GM18858 (cell line): ENCODE results near the gene ARHGEF3.
"Not testable (repeated sequence)": the region's sequence is repeated elsewhere in the genome, so short reads cannot be mapped to it uniquely, and the experiment has no call there.

Experiments
- ATAC-seq: cut with Tn5 transposase; IDR thresholded peaks from one replicate; pipeline ENCODE4 v1.9.1; 2021; ENCODE audit not compliant: unreplicated experiment

Gene ARHGEF3

DNA sequence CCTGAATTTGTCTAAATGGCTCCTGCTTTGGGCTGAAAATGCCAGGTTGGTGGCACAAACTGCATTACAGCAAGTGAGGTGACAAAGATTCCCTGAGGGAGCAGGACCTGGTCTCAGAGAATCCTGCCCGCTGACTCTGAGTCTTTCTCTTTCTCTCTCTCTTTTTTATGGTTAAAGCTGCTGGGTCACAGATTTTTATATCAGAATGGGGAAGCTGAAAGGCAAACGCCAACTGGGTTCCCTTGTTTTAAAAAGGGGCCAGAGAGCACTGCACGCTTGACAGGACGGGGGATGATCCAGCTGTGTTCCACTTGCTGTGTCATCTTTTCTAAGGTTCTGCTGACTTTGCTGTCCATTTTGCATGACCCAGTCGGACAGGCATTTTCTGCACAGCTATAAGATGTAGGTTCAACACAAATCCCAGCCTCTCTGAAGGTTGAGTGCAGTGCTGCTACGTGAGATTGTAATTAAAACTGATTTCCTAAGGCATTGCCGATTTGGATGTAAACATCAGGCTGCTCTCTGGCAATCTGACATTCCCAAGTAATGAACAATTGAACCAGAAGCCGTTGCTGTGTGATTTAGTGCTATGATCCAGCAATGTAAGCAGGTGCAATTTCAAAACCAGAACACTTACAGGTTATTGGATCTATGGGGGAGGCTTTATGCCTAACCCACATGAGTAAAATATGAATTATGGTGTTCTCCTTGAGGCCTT lies 25.8 kb downstream of the ARHGEF3 start:
- no peak for ATAC-seq

- no peak for ATAC-seq
These were observed 26.3 kb downstream of the ARHGEF3 start for GRCh38 chr3:56775445-56775837.

- ATAC-seq = no peak
These were observed 27.8 kb downstream of the ARHGEF3 start for GRCh38 chr3:56773986-56774385.

DNA sequence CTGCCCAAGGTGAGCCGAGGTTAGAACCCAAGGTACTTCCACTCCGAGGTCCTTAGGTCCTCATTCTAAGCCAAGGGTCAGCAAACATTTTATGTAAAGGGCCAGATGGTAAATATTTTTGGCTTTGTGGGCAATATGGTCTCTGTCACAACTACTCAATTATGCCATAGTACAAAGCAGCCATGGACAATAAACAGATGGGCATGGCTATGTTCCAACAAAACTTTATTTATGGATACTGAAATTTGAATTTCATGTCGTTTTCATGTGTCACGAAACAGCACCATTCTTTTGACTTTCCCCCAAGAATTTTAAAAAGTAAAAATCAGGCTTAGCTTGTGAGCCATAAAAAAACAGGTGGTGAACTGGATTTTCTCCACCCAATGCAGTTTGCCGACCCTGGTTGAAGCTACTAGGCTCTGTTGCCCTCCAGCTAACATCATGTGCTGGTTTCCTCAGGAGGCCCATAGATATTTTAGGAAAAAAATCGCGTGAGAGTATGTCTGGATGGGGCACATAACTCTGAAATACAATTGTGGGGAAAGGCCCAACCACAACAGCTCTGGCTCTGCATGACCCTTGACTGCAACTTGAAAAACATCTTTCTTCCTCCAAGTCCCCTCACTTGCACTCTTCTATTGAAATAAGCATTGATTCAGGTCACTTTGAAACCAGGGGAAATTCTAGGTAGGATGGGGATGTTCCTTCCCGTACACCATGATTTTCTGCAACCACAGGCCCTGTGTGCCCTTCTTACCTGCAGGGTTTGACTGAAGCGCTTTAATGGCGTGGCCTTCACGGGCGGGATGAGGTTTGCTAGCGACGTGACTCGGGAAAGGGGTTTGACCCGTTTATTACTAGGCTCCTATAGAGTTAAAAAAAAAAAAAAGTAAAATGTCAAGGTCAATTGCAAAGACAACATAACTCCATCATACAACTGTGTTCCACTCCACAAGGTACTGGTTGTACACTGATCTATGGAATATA lies 28.5 kb downstream of the ARHGEF3 start:
- ATAC-seq = no peak

DNA sequence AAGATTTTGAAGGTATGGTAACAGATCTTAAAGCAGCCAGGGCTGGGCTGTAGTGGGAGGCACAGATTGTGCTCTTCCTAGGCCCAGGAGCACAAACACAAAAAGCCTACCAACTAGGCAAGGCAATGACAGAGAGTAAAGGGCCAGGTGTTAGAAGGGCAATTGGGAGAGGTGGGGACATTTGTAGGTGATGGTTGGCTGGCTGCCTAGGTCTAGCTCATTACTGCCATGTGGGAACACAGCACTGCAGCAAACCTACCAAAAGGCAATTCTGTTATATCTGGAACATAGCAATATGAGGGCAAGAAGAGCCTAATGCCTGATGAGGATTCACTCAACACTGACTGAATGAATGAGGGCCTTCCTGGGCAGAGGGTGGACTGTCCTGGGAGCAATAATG lies 30.4 kb downstream of the ARHGEF3 start:
- ATAC-seq = no peak

- no peak for ATAC-seq
These were observed 32.5 kb downstream of the ARHGEF3 start for GRCh38 chr3:56769116-56769707.

GRCh38 chr3:56764904-56765547 lies 36.7 kb downstream of the ARHGEF3 start:
- ATAC-seq = no peak

DNA sequence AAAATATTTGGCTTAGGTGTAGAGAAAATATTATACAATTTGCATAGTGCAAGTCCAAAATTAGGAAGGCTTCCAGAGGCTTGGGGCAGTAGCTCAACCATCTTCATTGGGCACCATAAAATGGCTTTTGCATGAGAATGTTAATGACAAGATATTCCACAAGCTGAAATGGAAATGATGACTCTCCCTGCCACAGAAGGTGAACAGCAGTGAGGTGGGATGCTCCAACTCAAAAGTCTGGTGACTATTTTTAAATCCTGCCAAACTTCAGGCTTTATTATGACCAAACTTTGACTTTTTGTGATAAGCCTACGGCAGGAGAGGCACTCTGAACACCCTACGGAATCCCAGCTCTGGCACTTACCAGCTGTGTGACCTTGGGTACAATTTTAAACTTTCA lies 37.6 kb downstream of the ARHGEF3 start:
- ATAC-seq = no peak

GRCh38 chr3:56763233-56763632 lies 38.5 kb downstream of the ARHGEF3 start:
- ATAC-seq = no peak

GRCh38 chr3:56762718-56763117 lies 39.0 kb downstream of the ARHGEF3 start:
- no peak for ATAC-seq

DNA sequence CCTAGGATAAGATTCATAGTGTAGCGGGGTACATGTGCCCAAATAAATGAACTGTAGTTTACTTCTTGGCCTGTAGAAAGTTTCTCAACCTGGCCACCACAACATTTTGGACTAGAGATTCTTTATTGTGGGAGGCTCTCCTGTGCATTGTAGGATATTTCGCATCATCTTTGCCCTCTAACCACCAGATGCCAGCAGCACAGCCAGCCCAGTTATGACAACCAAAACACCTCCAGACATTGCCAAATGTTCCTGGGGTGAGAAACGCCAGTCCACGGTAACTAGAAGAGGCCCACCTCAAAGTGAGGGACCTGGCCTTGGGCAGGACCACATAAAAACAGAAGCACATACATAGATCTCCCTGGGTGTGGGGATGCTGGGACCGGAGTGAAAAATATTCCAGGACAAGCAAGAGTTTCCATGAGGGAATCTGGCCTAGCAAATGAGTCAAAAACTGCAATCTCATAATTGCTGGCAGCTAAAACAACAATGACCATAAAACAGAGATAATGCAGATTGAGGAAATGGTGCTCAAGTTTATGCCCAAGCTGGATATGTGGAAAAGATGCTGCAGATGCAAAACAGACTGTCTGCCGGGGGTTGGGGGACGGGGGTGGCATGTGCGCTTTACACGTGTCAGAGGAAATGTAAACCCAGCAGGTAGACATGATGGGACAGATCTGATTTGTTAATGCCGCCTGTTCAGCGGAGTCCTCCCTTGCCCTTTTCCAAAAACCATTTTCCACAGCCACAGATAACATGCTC lies 39.7 kb downstream of the ARHGEF3 start:
- ATAC-seq = no peak

- ATAC-seq = no peak
These were observed 40.7 kb downstream of the ARHGEF3 start for GRCh38 chr3:56761023-56761422.

- no peak for ATAC-seq
These were observed 42.2 kb downstream of the ARHGEF3 start for GRCh38 chr3:56759532-56759931.

DNA sequence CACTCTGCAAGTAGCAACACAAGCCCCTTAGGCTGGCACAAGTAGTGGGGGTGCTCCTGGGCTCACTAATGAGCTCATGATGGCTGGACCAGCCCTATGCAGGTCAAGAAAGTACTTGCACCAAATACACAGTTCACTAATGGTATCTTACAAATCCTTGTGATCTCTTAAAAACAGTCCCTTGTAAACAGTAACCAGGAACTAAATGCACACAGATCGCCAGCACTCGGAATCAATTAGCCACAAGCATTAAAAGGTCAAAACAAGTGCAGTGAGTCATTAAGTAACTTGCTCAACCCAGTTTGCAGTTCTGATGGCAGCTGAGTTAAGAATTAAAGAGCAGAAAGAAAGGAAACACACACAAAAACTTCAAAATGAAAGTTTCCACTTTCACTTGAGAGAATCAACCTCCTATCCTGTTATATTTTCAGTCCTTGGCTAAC lies 43.2 kb downstream of the ARHGEF3 start:
- peak; percentile 71 for ATAC-seq

DNA sequence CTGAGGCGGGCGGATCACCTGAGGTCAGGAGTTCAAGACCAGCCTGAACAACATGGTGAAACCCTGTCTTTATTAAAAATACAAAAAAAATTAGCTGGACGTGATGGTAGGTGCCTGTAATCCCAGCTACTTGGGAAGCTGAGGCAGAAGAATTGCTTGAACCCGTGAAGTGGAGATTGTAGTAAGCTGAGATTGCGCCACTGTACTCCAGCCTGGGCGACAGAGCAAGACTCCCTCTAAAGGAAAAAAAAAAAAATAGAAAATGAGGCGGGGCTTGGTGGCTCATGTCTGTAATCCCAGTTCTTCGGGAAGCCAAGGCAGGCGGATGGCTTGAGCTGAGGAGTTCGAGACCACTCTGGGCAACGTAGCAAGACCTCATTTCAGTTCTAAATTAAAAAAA lies 43.7 kb downstream of the ARHGEF3 start:
- ATAC-seq = not testable (repeated sequence)

DNA sequence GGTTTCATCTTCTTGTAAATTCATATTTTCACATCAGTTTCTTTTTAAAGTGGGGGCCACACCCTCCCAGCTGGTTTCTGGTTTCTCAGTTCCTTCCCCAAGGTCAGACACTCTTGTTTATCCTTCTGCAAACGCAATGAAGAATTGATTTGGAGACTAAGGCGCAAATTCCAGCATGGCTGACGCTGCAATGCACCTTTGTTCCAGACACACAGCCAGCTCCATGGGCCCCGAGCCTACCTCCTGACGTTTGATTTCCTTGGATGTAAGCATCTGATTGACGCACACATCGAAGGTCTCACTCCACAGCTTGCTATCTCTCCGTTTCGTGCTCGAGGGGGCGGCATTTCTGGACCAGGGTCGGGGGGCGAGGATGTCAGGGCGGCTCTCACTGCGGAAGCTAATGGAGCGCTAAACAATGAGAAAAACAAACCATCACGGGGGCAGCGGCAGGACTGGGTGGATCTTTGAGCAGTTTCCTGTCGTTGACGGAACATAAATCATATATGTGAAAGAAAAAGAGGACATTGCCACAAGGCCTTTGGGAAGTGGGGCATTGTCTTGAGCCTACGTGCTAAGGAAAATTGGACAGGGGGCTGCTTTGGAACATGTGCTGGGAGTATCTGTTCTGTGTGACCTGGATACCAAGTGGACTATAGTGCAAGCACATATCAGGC lies 46.9 kb downstream of the ARHGEF3 start:
- no peak for ATAC-seq

DNA sequence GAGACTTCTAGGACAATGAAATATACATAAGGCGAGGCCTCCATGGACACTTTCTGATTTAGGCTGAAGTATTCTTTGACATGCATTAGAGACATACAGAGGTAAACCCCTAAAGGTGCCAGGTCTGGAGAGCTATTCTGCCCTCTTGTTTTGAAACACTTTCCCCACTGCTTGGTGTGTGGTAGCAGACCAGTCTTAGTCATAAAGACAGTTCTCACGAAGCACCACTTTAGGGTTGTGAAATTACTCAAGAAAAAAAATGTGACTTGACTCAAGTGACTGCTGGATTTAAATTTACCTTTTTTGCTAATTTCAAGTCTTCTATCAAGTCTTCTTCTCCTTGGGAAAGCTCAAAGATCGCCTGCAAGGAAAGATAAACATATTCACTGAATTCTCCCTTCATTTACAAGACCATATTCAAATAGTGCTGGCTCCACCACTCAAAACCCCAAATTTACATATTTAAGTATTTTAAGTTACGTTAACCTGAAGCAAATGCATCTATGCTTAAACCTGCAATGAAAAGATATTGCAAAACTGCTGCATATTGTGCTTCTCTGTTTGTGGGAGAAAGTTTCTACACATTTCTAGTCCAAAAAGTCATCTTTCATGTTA lies 48.4 kb downstream of the ARHGEF3 start:
- peak; percentile 94 for ATAC-seq

GRCh38 chr3:56751056-56751707 lies 50.6 kb downstream of the ARHGEF3 start:
- no peak for ATAC-seq

- no peak for ATAC-seq
These were observed 53.0 kb downstream of the ARHGEF3 start for GRCh38 chr3:56748663-56749231.
